HG02610 (cell line): Measurements from ENCODE around the gene ATAD2B.

Source experiments
- ATAC-seq: cut with Tn5 transposase; IDR thresholded peaks from one replicate; pipeline ENCODE4 v1.9.1; 2021; ENCODE audit warnings: mild to moderate bottlenecking, moderate library complexity; ENCODE audit not compliant: unreplicated experiment

The ATAD2B gene

GRCh38 chr2:23838996-23839395, 87.9 kb downstream of the ATAD2B start:
- ATAC-seq, result no peak

GRCh38 chr2:23838581-23838980, 88.3 kb downstream of the ATAD2B start:
- ATAC-seq, result no peak

- no peak for ATAC-seq
Measured at GRCh38 chr2:23837871-23838270, 89.1 kb downstream of the ATAD2B start.

- ATAC-seq, result no peak
Measured at GRCh38 chr2:23836971-23837565, 89.9 kb downstream of the ATAD2B start.

DNA sequence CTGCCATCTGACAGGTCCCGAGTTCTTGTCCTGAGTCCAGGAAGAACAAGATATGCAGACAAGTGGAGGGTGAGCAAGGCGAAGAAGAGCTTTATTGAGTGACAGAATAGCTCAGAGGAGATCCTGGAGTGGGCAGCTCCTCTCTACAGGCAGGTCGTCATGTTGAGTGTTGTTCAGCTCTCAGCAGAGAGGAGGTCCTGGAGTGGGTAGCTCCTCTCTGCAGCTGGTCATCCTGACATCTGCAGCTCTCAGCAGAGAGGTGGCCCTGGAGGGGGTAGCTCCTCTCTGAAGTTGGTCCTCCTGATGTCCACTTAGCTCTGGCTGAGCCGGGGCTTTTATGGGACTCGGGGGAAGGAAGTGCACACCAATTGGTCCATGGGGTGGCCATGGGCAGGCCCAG, 90.4 kb downstream of the ATAD2B start:
- ATAC-seq, result no peak

GRCh38 chr2:23835988-23836387, 90.9 kb downstream of the ATAD2B start:
- ATAC-seq, result no peak

DNA sequence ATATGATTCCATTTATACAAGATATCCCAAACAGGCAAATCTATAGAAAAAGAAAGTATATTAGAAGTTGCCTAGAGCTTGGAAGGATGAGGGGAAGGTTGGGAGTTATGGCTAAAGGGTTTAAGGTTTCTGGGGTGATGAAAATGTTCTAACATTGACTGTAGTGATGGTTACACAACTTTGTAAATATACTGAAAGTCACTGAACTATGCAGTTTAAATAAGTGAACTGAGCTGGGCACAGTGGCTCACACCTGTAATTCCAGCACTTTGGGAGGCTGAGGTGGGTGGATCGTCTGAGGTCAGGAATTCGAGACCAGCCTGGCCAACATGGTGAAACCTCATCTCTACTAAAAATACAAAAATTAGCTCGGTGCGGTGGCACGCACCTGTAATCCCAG, 91.5 kb downstream of the ATAD2B start:
- no peak for ATAC-seq

DNA sequence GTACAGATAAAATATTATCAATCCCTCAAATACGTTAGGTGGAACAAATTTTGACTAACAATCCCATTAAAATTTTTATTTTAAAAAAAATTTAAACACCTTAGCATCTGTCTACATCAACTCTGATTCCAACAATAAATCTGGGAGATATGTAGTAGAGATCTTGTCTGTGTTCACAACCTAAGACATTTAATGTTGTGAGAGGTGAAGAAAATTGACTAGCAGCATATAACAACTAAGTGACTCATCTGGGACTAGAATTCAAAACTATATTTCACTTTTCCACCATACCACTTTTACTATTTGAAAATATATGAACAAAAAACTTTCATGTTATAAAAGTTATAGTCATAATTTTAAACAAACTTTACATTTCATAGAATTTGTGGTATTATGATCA, 97.9 kb downstream of the ATAD2B start:
- ATAC-seq, result no peak

DNA sequence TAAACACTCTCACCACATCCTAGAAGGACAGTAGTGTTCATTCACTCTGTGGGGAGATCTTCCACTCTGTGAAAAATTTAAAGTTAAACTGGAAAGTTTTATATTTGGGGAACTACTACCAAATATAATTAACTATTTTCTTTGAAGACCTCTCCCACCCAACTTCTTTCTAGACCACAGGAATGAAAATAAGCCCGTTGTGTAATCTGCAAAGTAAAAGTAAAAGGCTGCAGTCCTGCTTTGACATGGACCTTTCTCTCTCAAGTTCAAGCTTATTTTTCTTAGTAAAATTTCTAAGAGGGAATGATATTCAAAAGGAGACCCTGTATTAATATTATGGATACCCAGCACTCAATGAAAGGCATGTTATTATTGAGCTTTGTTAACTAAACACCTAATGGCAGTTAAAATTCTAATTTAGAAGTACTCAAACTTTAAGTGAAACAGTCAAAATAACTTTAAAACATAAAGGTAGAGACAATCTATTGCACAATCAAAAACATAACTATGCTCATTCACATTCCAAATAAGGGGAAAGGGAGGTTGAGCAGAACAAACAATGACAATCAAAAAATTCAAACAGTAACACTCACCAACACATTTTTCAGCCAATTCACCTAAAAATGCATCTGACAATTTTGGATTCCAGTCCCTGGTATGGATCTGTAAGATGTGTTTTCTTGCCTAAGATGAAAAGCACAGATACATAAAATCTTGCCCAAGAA, 98.5 kb downstream of the ATAD2B start:
- ATAC-seq, result no peak

DNA sequence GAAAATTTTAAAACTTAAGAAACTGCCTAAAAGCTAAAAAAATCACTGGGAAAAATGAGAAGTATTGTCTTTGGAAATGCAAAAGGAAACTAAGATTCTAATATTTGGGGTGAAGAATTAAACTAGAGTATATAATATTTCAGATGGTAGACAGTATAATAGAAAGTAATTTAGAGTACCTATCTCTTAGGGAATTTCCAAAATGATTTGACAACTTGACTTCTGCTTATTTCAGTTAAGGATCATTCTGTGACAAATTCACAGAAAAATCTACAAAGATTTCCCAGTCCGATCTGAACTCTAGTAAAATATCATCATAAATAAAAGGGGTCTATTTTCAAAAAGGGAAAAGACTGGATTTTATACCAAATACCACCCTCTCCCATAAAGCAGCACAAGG, 99.6 kb downstream of the ATAD2B start:
- ATAC-seq, result no peak

- no peak for ATAC-seq
Measured at GRCh38 chr2:23826771-23827170, 100.2 kb downstream of the ATAD2B start.

DNA sequence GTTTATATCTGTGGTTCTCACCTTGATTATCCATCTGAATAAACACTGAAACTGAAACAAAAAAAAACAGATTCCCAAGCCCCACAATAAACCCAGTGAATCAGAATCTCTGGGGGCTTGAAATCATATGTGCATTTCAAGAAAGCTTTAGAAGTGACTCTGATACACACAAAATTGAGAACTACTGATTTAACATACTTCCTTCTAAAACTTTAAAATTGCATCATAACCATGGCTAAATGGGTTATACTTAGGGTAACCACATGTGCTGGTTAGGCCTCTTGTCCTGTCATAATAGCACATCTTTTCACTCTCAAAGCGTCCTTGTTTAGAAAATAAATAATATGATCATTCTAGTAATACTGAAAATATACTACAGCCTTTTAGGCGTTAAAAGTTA, 100.9 kb downstream of the ATAD2B start:
- ATAC-seq, result no peak

DNA sequence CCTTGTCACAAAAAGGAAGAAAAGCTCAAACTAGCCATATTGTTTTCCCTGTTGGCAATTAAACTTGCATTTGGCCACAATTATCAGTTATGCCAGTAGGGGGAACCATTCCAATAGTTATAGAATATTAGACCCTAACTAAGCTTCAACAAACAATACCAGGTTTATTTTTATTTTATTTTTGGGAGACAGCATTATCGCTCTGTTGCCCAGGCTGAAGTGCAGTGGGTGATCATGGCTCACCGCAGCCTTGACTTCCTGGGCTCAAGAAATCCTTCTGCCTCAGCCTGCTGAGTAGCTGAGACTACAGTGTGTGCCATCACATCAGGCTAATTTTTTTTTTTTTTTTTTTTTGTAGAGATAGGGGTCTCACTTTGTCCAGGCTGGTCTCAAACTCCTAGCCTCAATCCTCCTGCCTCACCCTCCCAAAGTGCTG, 102.1 kb downstream of the ATAD2B start:
- no peak for ATAC-seq

GRCh38 chr2:23823863-23824262, 103.1 kb downstream of the ATAD2B start:
- ATAC-seq, result no peak

DNA sequence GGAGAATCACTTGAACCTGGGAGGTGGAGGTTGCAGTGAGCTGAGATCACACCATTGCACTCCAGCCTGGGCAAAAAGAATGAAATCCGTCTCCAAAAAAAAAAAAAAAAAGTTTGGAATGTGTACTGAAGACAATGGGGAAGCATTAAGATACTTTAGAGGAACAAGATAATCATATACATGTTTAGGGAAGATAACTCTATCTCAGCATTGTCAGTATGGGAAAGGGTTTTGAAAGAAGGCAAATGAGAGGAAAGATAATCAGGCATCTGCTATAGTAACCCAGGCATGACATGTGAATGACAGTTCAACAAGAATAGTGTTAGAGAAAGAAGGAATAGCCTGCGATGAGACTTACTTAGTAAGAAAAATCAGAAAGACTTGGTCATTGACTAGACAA, 112.0 kb downstream of the ATAD2B start:
- ATAC-seq, result no peak

- ATAC-seq, result no peak
Measured at GRCh38 chr2:23813438-23813837, 113.5 kb downstream of the ATAD2B start.

GRCh38 chr2:23809150-23809549, 117.8 kb downstream of the ATAD2B start:
- peak; percentile 62 for ATAC-seq

- ATAC-seq, result no peak
Measured at GRCh38 chr2:23806665-23807249, 120.2 kb downstream of the ATAD2B start.

DNA sequence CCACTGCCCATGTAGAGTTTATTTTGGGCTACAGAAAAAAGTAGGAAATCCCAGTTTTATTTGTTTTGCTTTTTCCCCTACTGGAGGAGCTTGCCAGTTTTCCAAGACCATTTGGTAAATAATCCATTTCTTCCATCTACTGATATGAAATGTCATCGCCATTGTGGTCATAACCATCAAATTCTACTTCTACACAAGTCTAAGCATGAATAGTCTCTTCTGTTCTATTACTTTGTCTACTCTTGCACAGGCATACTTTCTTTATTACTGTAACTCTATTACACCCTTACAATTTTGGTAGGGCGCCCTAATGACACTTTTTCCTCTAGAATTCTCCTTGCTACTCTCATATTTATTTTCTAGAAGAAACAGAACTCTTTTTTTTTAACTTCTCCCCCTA, 120.7 kb downstream of the ATAD2B start:
- ATAC-seq, result no peak

DNA sequence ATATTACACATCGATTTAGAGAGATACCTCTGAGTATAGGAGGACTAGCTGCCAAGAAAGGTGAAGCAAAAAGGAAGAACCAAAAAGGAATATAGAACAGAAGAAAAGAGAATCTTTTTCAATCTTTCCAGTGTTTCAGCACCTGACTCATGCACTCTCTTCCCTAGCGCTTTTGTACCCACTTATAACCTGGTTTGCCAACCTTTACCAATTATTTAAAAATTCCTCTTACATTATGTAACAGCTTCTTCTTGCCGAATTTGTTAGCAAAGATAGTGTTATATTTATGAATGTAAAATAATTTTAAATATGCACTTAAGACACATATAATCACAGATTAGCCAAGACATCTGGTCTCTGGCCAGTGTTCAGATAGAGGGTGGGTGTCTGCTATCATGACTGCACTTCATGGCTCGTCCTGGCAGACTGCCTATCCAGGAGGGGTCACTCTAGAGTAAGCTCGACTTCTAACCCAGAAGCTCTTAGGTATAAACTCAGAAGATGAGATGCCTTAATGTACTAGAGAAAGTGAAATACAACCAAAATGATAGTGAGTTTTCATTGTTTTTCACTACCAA, 122.9 kb downstream of the ATAD2B start:
- ATAC-seq, result no peak

GRCh38 chr2:23803264-23803964, 123.5 kb downstream of the ATAD2B start:
- ATAC-seq, result no peak
